ENCODE data around the gene CAMTA1.

The CAMTA1 gene

GRCh38 chr1:6996866-6997265 is 211.6 kb downstream of the CAMTA1 start:
- TF ChIP-seq CTCF (IDR thresholded peaks at IDR 0.05; ENCODE audit: low read depth, low read length, missing control alignments), result no peak
- H3K4me3 ChIP-seq (ENCODE audit: low read depth, low read length), result no peak overlapping the region
- no peak for DNase-seq (ENCODE audit: low read depth)

- no peak for DNase-seq (ENCODE audit: low read depth)
- no peak overlapping the region for H3K4me3 ChIP-seq (ENCODE audit: low read depth, low read length)
- no peak for TF ChIP-seq CTCF (IDR thresholded peaks at IDR 0.05; ENCODE audit: low read depth, low read length, missing control alignments)
Observed at GRCh38 chr1:6998267-6998666, 213.0 kb downstream of the CAMTA1 start.

- no peak for DNase-seq (ENCODE audit: low read depth)
- H3K4me3 ChIP-seq (ENCODE audit: low read depth, low read length), result no peak overlapping the region
- no peak for TF ChIP-seq CTCF (IDR thresholded peaks at IDR 0.05; ENCODE audit: low read depth, low read length, missing control alignments)
Observed at GRCh38 chr1:6999826-7000225, 214.6 kb downstream of the CAMTA1 start.

- no peak for TF ChIP-seq CTCF (IDR thresholded peaks at IDR 0.05; ENCODE audit: low read depth, low read length, missing control alignments)
- no peak for DNase-seq (ENCODE audit: low read depth)
Observed at GRCh38 chr1:7000720-7001119, 215.5 kb downstream of the CAMTA1 start.

GRCh38 chr1:7002728-7003127 is 217.5 kb downstream of the CAMTA1 start:
- H3K4me3 ChIP-seq (ENCODE audit: low read depth, low read length), result no peak overlapping the region
- DNase-seq (ENCODE audit: low read depth), result no peak
- no peak for TF ChIP-seq CTCF (IDR thresholded peaks at IDR 0.05; ENCODE audit: low read depth, low read length, missing control alignments)

More at GRCh38 chr1:7000720-7001119, 215.5 kb downstream of the CAMTA1 start:
- no peak overlapping the region for H3K4me3 ChIP-seq (ENCODE audit: low read depth, low read length)

GRCh38 chr1:7003676-7004075 is 218.4 kb downstream of the CAMTA1 start:
- TF ChIP-seq CTCF (IDR thresholded peaks at IDR 0.05; ENCODE audit: low read depth, low read length, missing control alignments), result no peak

GRCh38 chr1:7004181-7004580 is 218.9 kb downstream of the CAMTA1 start:
- TF ChIP-seq CTCF (IDR thresholded peaks at IDR 0.05; ENCODE audit: low read depth, low read length, missing control alignments), result no peak
- DNase-seq (ENCODE audit: low read depth), result no peak
- no peak overlapping the region for H3K4me3 ChIP-seq (ENCODE audit: low read depth, low read length)

More at GRCh38 chr1:7003676-7004075, 218.4 kb downstream of the CAMTA1 start:
- no peak overlapping the region for H3K4me3 ChIP-seq (ENCODE audit: low read depth, low read length)
- no peak for DNase-seq (ENCODE audit: low read depth)

Measured in GM12864 (cell line).